Measurements from ENCODE around the gene SHC3. TPM values are rescaled to one million over a fixed set of nuclear protein-coding genes. Genes with fewer than 3 reads are reported as not detected.

SHC3 gene
- total RNA-seq, 6 donors from 2014 or later = 11.0 to 22.0 (median 14.0) TPM

- DNase-seq = no peak
- no peak for ATAC-seq (ENCODE audit: low FRiP score in 2 of 2)
- no peak overlapping the region for H3K27ac ChIP-seq
- H3K4me1 ChIP-seq = no peaks in the 10 kb centered on the region
- WGBS, 2 donors = 90 to 100% methylated on average over 1 of the region's 1 CpG
- no peaks in the 10 kb centered on the region for H3K36me3 ChIP-seq
- H3K27me3 ChIP-seq = no peaks in the 10 kb centered on the region
- H3K4me3 ChIP-seq = no peak overlapping the region
- TF ChIP-seq POLR2AphosphoS5 (IDR thresholded peaks at IDR 0.05) = no peak
- TF ChIP-seq CTCF (IDR thresholded peaks at IDR 0.05) = no peak
- no peak for TF ChIP-seq EP300 (IDR thresholded peaks at IDR 0.05)
- TF ChIP-seq POLR2A (IDR thresholded peaks at IDR 0.05) = no peak
- H3K9me3 ChIP-seq = no peaks in the 10 kb centered on the region
Measured at GRCh38 chr9:89115426-89115825, 63.2 kb downstream of the SHC3 start.

- Histone ChIP-seq H3K36me3 (no peaks in the 10 kb centered on the region), H3K9me3 (no peaks in the 10 kb centered on the region), H3K4me3 (no peak overlapping the region), H3K27me3 (no peaks in the 10 kb centered on the region), H3K27ac (no peak overlapping the region), H3K4me1 (no peaks in the 10 kb centered on the region)
- ATAC-seq (ENCODE audit: low FRiP score in 2 of 2) = no peak
- WGBS, 2 donors = 89 to 94% methylated on average over 3 to 4 of the region's 4 CpGs
- TF ChIP-seq CTCF (IDR thresholded peaks at IDR 0.05) (no peak), POLR2A (IDR thresholded peaks at IDR 0.05) (no peak), POLR2AphosphoS5 (IDR thresholded peaks at IDR 0.05) (no peak)
- no peak for DNase-seq
Measured at GRCh38 chr9:89114741-89115140, 63.9 kb downstream of the SHC3 start.

GRCh38 chr9:89113851-89114250 lies 64.8 kb downstream of the SHC3 start:
- H3K9me3 ChIP-seq = no peaks in the 10 kb centered on the region
- WGBS, 2 donors = 88 to 91% methylated on average over 4 of the region's 4 CpGs
- TF ChIP-seq POLR2A (IDR thresholded peaks at IDR 0.05) = no peak
- TF ChIP-seq CTCF (IDR thresholded peaks at IDR 0.05) = no peak
- TF ChIP-seq EP300 (IDR thresholded peaks at IDR 0.05) = no peak
- no peak for TF ChIP-seq POLR2AphosphoS5 (IDR thresholded peaks at IDR 0.05)
- H3K36me3 ChIP-seq = no peaks in the 10 kb centered on the region
- ATAC-seq (ENCODE audit: low FRiP score in 2 of 2) (no peak), DNase-seq (no peak)
- no peak overlapping the region for H3K27ac ChIP-seq
- H3K4me3 ChIP-seq = no peak overlapping the region
- no peaks in the 10 kb centered on the region for H3K27me3 ChIP-seq
- H3K4me1 ChIP-seq = no peaks in the 10 kb centered on the region

- Histone ChIP-seq H3K9me3 (no peaks in the 10 kb centered on the region), H3K4me3 (no peak overlapping the region), H3K27me3 (no peaks in the 10 kb centered on the region), H3K4me1 (no peaks in the 10 kb centered on the region), H3K36me3 (no peaks in the 10 kb centered on the region), H3K27ac (no peak overlapping the region)
- DNase-seq (no peak), ATAC-seq (ENCODE audit: low FRiP score in 2 of 2) (no peak)
- WGBS, 2 donors = 66 to 70% methylated on average over 3 of the region's 3 CpGs
- TF ChIP-seq CTCF (IDR thresholded peaks at IDR 0.05) (no peak), POLR2A (IDR thresholded peaks at IDR 0.05) (no peak), POLR2AphosphoS5 (IDR thresholded peaks at IDR 0.05) (no peak), EP300 (IDR thresholded peaks at IDR 0.05) (no peak)
Measured at GRCh38 chr9:89112243-89112642, 66.4 kb downstream of the SHC3 start.

GRCh38 chr9:89109666-89110065 lies 69.0 kb downstream of the SHC3 start:
- Histone ChIP-seq H3K4me3 (no peak overlapping the region), H3K36me3 (no peaks in the 10 kb centered on the region), H3K27me3 (no peaks in the 10 kb centered on the region), H3K4me1 (no peaks in the 10 kb centered on the region), H3K27ac (no peak overlapping the region), H3K9me3 (no peaks in the 10 kb centered on the region)
- TF ChIP-seq POLR2A (IDR thresholded peaks at IDR 0.05) (no peak), EP300 (IDR thresholded peaks at IDR 0.05) (no peak), POLR2AphosphoS5 (IDR thresholded peaks at IDR 0.05) (no peak), CTCF (IDR thresholded peaks at IDR 0.05) (no peak)
- ATAC-seq (ENCODE audit: low FRiP score in 2 of 2) = no peak
- no peak for DNase-seq

Data from upper lobe of left lung (tissue), 6 donors.